ENCODE data around the gene ZNF428. TPM values are rescaled to one million over a fixed set of nuclear protein-coding genes. Genes with fewer than 3 reads are reported as not detected.
A peak's percentile ranks its signal among the peaks of the same experiment; 100 is the strongest.

Gene ZNF428
- polyA plus RNA-seq, 3 donors, result 3.8 to 5.6 (median 3.9) TPM

- no peak for TF ChIP-seq CTCF (IDR thresholded peaks at IDR 0.05)
- peaks cover 23% of the 10 kb centered on the region for H3K4me1 Mint-ChIP-seq
- peaks cover 40 to 51% of the 10 kb centered on the region in 2 donors for H3K36me3 Mint-ChIP-seq
- H3K9me3 ChIP-seq (replicated peaks in 1 of 2; ENCODE audit: control insufficient read depth in 1 of 2, insufficient read depth in 1 of 2, low read length in 2 of 2), result no peaks in the 10 kb centered on the region
- no peak overlapping the region for H3K27ac Mint-ChIP-seq
- H3K27me3 ChIP-seq (ENCODE audit: control insufficient read depth in 2 of 2, insufficient read depth in 2 of 2, low read length in 2 of 2), result no peaks in the 10 kb centered on the region
- peaks cover 0 to 3% (median 0%) of the 10 kb centered on the region in 3 donors for H3K27me3 Mint-ChIP-seq (ENCODE audit: low read depth in 3 of 3)
- no peak overlapping the region for H3K4me2 ChIP-seq (replicated peaks; ENCODE audit: extremely low read depth, low read length, poor library complexity, severe bottlenecking)
- peaks cover 21% of the 10 kb centered on the region for H3K79me2 ChIP-seq (ENCODE audit: insufficient read depth, low read length)
- intact Hi-C loops (cut with micrococcal nuclease), result loop anchor here in 1 of 2 donors (10.0 kb wide), 1 partner anchor 58 kb away; the partner anchor contains the start of gene ZNF575
- no peak overlapping the region for H3K27ac ChIP-seq (ENCODE audit: low read depth in 1 of 2, low read length in 2 of 2)
- H3K4me3 Mint-ChIP-seq, result peak overlapping the region in 1 of 2 donors; percentile 53
- H3K36me3 ChIP-seq (replicated peaks in 1 of 2; ENCODE audit: control insufficient read depth in 1 of 2, insufficient read depth in 2 of 2, low read length in 2 of 2), result peaks cover 20 to 31% of the 10 kb centered on the region in 2 donors
- H3K9ac ChIP-seq (ENCODE audit: insufficient read depth, low read length, poor library complexity, severe bottlenecking), result no peak overlapping the region
- H3K4me3 ChIP-seq (replicated peaks in 1 of 3; ENCODE audit: low read depth in 2 of 3, low read length in 3 of 3), result no peak overlapping the region
- no peaks in the 10 kb centered on the region for H3K9me3 Mint-ChIP-seq
- 97% methylated on average over 33 of the region's 37 CpGs for WGBS (ENCODE audit: insufficient coverage)
- peaks cover 15% of the 10 kb centered on the region for H4K20me1 ChIP-seq (ENCODE audit: insufficient read depth, low read length)
- H2AFZ ChIP-seq (ENCODE audit: insufficient read depth, low read depth, low read length, poor library complexity, severe bottlenecking), result no peak overlapping the region
- no peak for DNase-seq
- H3K4me1 ChIP-seq (ENCODE audit: control insufficient read depth in 1 of 2, insufficient read depth in 2 of 2, low read length in 2 of 2), result peaks cover 31 to 35% of the 10 kb centered on the region in 2 donors
Measured at GRCh38 chr19:43592800-43593350, 26.6 kb downstream of the ZNF428 start.

- no peak overlapping the region for H2AFZ ChIP-seq (ENCODE audit: insufficient read depth, low read depth, low read length, poor library complexity, severe bottlenecking)
- H3K27ac Mint-ChIP-seq, result no peak overlapping the region
- H3K4me2 ChIP-seq (replicated peaks; ENCODE audit: extremely low read depth, low read length, poor library complexity, severe bottlenecking), result no peak overlapping the region
- no peak for DNase-seq
- H3K4me1 ChIP-seq (ENCODE audit: control insufficient read depth in 1 of 2, insufficient read depth in 2 of 2, low read length in 2 of 2), result peaks cover 23 to 28% of the 10 kb centered on the region in 2 donors
- peaks cover 16% of the 10 kb centered on the region for H3K4me1 Mint-ChIP-seq
- peaks cover 20 to 31% of the 10 kb centered on the region in 2 donors for H3K36me3 ChIP-seq (replicated peaks in 1 of 2; ENCODE audit: control insufficient read depth in 1 of 2, insufficient read depth in 2 of 2, low read length in 2 of 2)
- H3K36me3 Mint-ChIP-seq, result peaks cover 40 to 54% of the 10 kb centered on the region in 2 donors
- no peak overlapping the region for H3K4me3 ChIP-seq (replicated peaks in 1 of 3; ENCODE audit: low read depth in 2 of 3, low read length in 3 of 3)
- no peak overlapping the region for H3K27ac ChIP-seq (ENCODE audit: low read depth in 1 of 2, low read length in 2 of 2)
- no peaks in the 10 kb centered on the region for H3K27me3 ChIP-seq (ENCODE audit: control insufficient read depth in 2 of 2, insufficient read depth in 2 of 2, low read length in 2 of 2)
- intact Hi-C loops (cut with micrococcal nuclease), result loop anchor here in 1 of 2 donors (10.0 kb wide), 1 partner anchor 57 kb away; the partner anchor contains the start of gene ZNF575
- H3K27me3 Mint-ChIP-seq (ENCODE audit: low read depth in 3 of 3), result peaks cover 0 to 3% (median 0%) of the 10 kb centered on the region in 3 donors
- no peak for TF ChIP-seq CTCF (IDR thresholded peaks at IDR 0.05)
- peaks cover 15% of the 10 kb centered on the region for H4K20me1 ChIP-seq (ENCODE audit: insufficient read depth, low read length)
- H3K9me3 ChIP-seq (replicated peaks in 1 of 2; ENCODE audit: control insufficient read depth in 1 of 2, insufficient read depth in 1 of 2, low read length in 2 of 2), result no peaks in the 10 kb centered on the region
- no peak overlapping the region for H3K4me3 Mint-ChIP-seq
- 97% methylated on average over 60 of the region's 63 CpGs for WGBS (ENCODE audit: insufficient coverage)
- H3K79me2 ChIP-seq (ENCODE audit: insufficient read depth, low read length), result peaks cover 14% of the 10 kb centered on the region
- H3K9ac ChIP-seq (ENCODE audit: insufficient read depth, low read length, poor library complexity, severe bottlenecking), result no peak overlapping the region
- H3K9me3 Mint-ChIP-seq, result no peaks in the 10 kb centered on the region
Measured at GRCh38 chr19:43591904-43592772, 27.3 kb downstream of the ZNF428 start.
